HEK293 (cell line): ENCODE results near the gene AMPD2.

ENCODE experiments used
- CTCF ChIA-PET: fragments of 350-600 bp; formaldehyde crosslinking; extraction: SDS; loops from one replicate; lab custom pipeline; 2021; ENCODE audit warnings: antibody characterized with exemption; lab: Yijun Ruan, JAX
- POLR2A ChIA-PET: fragments of 300-600 bp; formaldehyde crosslinking; extraction: SDS; loops from one replicate; lab custom pipeline; 2020; ENCODE audit warnings: antibody characterized with exemption, inconsistent platforms; lab: Yijun Ruan, JAX
- H3K27ac ChIP-seq: fragments of 200-500 bp; sonication (Bioruptor generic); 2 replicates; pipeline ENCODE4 v1.5.1; 2014; ENCODE audit warnings: low read depth, low read length, control low read depth, inconsistent platforms; ENCODE audit errors: extremely low read depth
- H3K36me3 ChIP-seq, 2 experiments: fragments of 200-500 bp in 1 of 2; sonication (Bioruptor generic) in 1 of 2; 1 replicate in 1 of 2; 2 replicates in 1 of 2; pipeline ENCODE4 v1.5.1; 2014 to 2017; ENCODE audit warnings: inconsistent platforms in 2 of 2, low read length in 2 of 2; ENCODE audit not compliant: control insufficient read depth in 2 of 2, insufficient read depth in 1 of 2
- H3K4me1 ChIP-seq: fragments of 200-500 bp; sonication (Bioruptor generic); 2 replicates; pipeline ENCODE4 v1.5.1; 2014; ENCODE audit warnings: mild to moderate bottlenecking, low read length, inconsistent platforms; ENCODE audit not compliant: control insufficient read depth, insufficient read depth
- H3K4me3 ChIP-seq: 2 replicates; pipeline ENCODE4 v1.5.1; 2011; ENCODE audit warnings: low read depth, mild to moderate bottlenecking, control low read depth, low read length, moderate library complexity
- H3K9me3 ChIP-seq: fragments of 200-500 bp; sonication (Bioruptor generic); 2 replicates; pipeline ENCODE4 v1.5.1; 2014; ENCODE audit warnings: low read depth, low read length, inconsistent platforms; ENCODE audit not compliant: control insufficient read depth, insufficient read depth
- CTCF ChIP-seq: fragments of 450-650 bp; formaldehyde crosslinking; IDR thresholded peaks from 2 replicates; pipeline ENCODE4 v1.5.1; 2016; ENCODE audit warnings: missing biosample characterization, missing genetic modification characterization
- GLIS1 ChIP-seq: fragments of 450-650 bp; formaldehyde crosslinking; IDR thresholded peaks from 2 replicates; pipeline ENCODE4 v1.5.1; 2016; ENCODE audit warnings: missing biosample characterization, missing genetic modification characterization
- IKZF3 ChIP-seq: fragments of 450-650 bp; IDR thresholded peaks from 2 replicates; pipeline ENCODE4 v1.5.0; 2018; ENCODE audit warnings: missing biosample characterization, mild to moderate bottlenecking, missing genetic modification characterization, moderate library complexity
- OSR2 ChIP-seq: fragments of 450-650 bp; formaldehyde crosslinking; IDR thresholded peaks from 2 replicates; pipeline ENCODE4 v1.5.1; 2016; ENCODE audit warnings: missing biosample characterization, missing genetic modification characterization
- SETDB1 ChIP-seq: IDR thresholded peaks from one replicate; pipeline ENCODE4 v1.6.1; 2017; ENCODE audit warnings: mild to moderate bottlenecking, low read length, moderate library complexity, mixed read lengths; ENCODE audit not compliant: insufficient read length
- SP7 ChIP-seq: fragments of 450-650 bp; formaldehyde crosslinking; IDR thresholded peaks from 2 replicates; pipeline ENCODE4 v1.5.1; 2016; ENCODE audit warnings: missing biosample characterization, missing genetic modification characterization
- WT1 ChIP-seq: fragments of 450-650 bp; formaldehyde crosslinking; IDR thresholded peaks from 2 replicates; pipeline ENCODE4 v1.5.1; 2016; ENCODE audit warnings: missing biosample characterization, missing genetic modification characterization
- YY1 ChIP-seq: fragments of 450-650 bp; formaldehyde crosslinking; IDR thresholded peaks from 2 replicates; pipeline ENCODE4 v1.5.1; 2018; ENCODE audit warnings: missing biosample characterization, missing genetic modification characterization
- ZBTB17 ChIP-seq: fragments of 450-650 bp; formaldehyde crosslinking; IDR thresholded peaks from 2 replicates; pipeline ENCODE4 v1.5.1; 2016; ENCODE audit warnings: missing biosample characterization, missing genetic modification characterization
- ZBTB26 ChIP-seq: fragments of 450-650 bp; formaldehyde crosslinking; optimal IDR thresholded peaks from 2 replicates; pipeline ENCODE3; 2016; ENCODE audit warnings: missing biosample characterization, mild to moderate bottlenecking, missing genetic modification characterization
- ZBTB44 ChIP-seq: fragments of 450-650 bp; IDR thresholded peaks from 2 replicates; pipeline ENCODE4 v1.5.1; 2018; ENCODE audit warnings: missing biosample characterization, mild to moderate bottlenecking, missing genetic modification characterization
- ZIC2 ChIP-seq: fragments of 450-650 bp; formaldehyde crosslinking; IDR thresholded peaks from 2 replicates; pipeline ENCODE4 v1.5.1; 2016; ENCODE audit warnings: missing biosample characterization, missing genetic modification characterization
- ZNF10 ChIP-seq: fragments of 450-650 bp; formaldehyde crosslinking; IDR thresholded peaks from 2 replicates; pipeline ENCODE4 v1.5.1; 2017; ENCODE audit warnings: missing biosample characterization, missing genetic modification characterization
- ZNF155 ChIP-seq: fragments of 450-650 bp; formaldehyde crosslinking; IDR thresholded peaks from 2 replicates; pipeline ENCODE4 v1.5.1; 2016; ENCODE audit warnings: missing biosample characterization, missing genetic modification characterization
- ZNF223 ChIP-seq: fragments of 450-650 bp; formaldehyde crosslinking; IDR thresholded peaks from 2 replicates; pipeline ENCODE4 v1.5.1; 2016; ENCODE audit warnings: missing biosample characterization, missing genetic modification characterization
- ZNF280C ChIP-seq: fragments of 450-650 bp; formaldehyde crosslinking; IDR thresholded peaks from 2 replicates; pipeline ENCODE4 v1.5.1; 2016; ENCODE audit warnings: missing biosample characterization, missing genetic modification characterization
- ZNF292 ChIP-seq: fragments of 450-650 bp; formaldehyde crosslinking; IDR thresholded peaks from 2 replicates; pipeline ENCODE4 v1.5.1; 2016; ENCODE audit warnings: low read depth, missing biosample characterization, missing genetic modification characterization, borderline replicate concordance
- ZNF341 ChIP-seq: fragments of 450-650 bp; formaldehyde crosslinking; IDR thresholded peaks from 2 replicates; pipeline ENCODE4; 2016; ENCODE audit warnings: low read depth, missing biosample characterization, missing genetic modification characterization
- ZNF394 ChIP-seq: fragments of 450-650 bp; formaldehyde crosslinking; IDR thresholded peaks from 2 replicates; pipeline ENCODE4 v1.5.1; 2016; ENCODE audit warnings: missing biosample characterization, missing genetic modification characterization, mild to moderate bottlenecking, moderate library complexity, borderline replicate concordance
- ZNF398 ChIP-seq: fragments of 450-650 bp; formaldehyde crosslinking; IDR thresholded peaks from 2 replicates; pipeline ENCODE4 v1.5.1; 2017; ENCODE audit warnings: missing biosample characterization, missing genetic modification characterization
- ZNF416 ChIP-seq: fragments of 450-650 bp; formaldehyde crosslinking; IDR thresholded peaks from 2 replicates; pipeline ENCODE4 v1.5.1; 2016; ENCODE audit warnings: missing biosample characterization, missing genetic modification characterization
- ZNF423 ChIP-seq: fragments of 450-650 bp; formaldehyde crosslinking; IDR thresholded peaks from 2 replicates; pipeline ENCODE4 v1.5.1; 2016; ENCODE audit warnings: missing biosample characterization, missing genetic modification characterization
- ZNF571 ChIP-seq: fragments of 450-650 bp; formaldehyde crosslinking; IDR thresholded peaks from 2 replicates; pipeline ENCODE4 v1.5.0; 2017; ENCODE audit warnings: missing biosample characterization, missing genetic modification characterization
- ZNF600 ChIP-seq: fragments of 450-650 bp; formaldehyde crosslinking; IDR thresholded peaks from 2 replicates; pipeline ENCODE4 v1.5.1; 2016; ENCODE audit warnings: missing biosample characterization, missing genetic modification characterization
- ZNF664 ChIP-seq: fragments of 450-650 bp; formaldehyde crosslinking; IDR thresholded peaks from 2 replicates; pipeline ENCODE4 v1.5.1; 2016; ENCODE audit warnings: missing biosample characterization, missing genetic modification characterization
- ZNF768 ChIP-seq: fragments of 450-650 bp; formaldehyde crosslinking; IDR thresholded peaks from 2 replicates; pipeline ENCODE4 v1.5.1; 2018; ENCODE audit warnings: missing biosample characterization, mild to moderate bottlenecking, missing genetic modification characterization
- ZSCAN30 ChIP-seq: fragments of 450-650 bp; IDR thresholded peaks from 2 replicates; pipeline ENCODE4 v1.5.1; 2018; ENCODE audit warnings: missing biosample characterization, mild to moderate bottlenecking, missing genetic modification characterization, moderate library complexity

AMPD2 gene

GRCh38 chr1:109632671-109633346, 13.2 kb downstream of the AMPD2 start:
- no peaks in the 10 kb centered on the region for H3K4me1 ChIP-seq
- H3K4me3 ChIP-seq: no peak overlapping the region
- POLR2A ChIA-PET: interaction anchor here (1.3 kb wide), 1 partner anchor 9 kb away, joined by 4 read pairs; no protein-coding TSS in a partner anchor
- H3K36me3 ChIP-seq: peaks cover 2 to 42% of the 10 kb centered on the region in 2 experiments; a peak in 2 of 3 replicates
- H3K9me3 ChIP-seq: no peaks in the 10 kb centered on the region
- H3K27ac ChIP-seq: no peak overlapping the region
- peak; percentile 69; the same call in 1 of the 2 replicates for TF ChIP-seq ZNF600
- TF ChIP-seq ZNF398 (tag by site-specific recombination): peak; percentile 62; the same call in 1 of the 2 replicates
- TF ChIP-seq ZNF223 (tag by site-specific recombination): no peak
- peak; percentile 70 for TF ChIP-seq SP7 (tag by site-specific recombination)
- no peak for TF ChIP-seq YY1 (tag by site-specific recombination)
- peak; percentile 77 for TF ChIP-seq OSR2 (tag by site-specific recombination)
- no peak for TF ChIP-seq ZNF292
- TF ChIP-seq SETDB1: no peak
- 0 out of 2 replicates have a peak, but pooled peaks have one; percentile 62 for TF ChIP-seq ZBTB17 (tag by site-specific recombination)
- peak; percentile 66 for TF ChIP-seq ZNF341 (tag by site-specific recombination)
- TF ChIP-seq WT1 (tag by site-specific recombination): peak; percentile 67
- TF ChIP-seq ZSCAN30 (tag by site-specific recombination): peak; percentile 82
- peak; percentile 23; the same call in 1 of the 2 replicates for TF ChIP-seq ZNF664 (tag by site-specific recombination)
- TF ChIP-seq ZNF423 (tag by site-specific recombination): peak; percentile 74; the same call in 1 of the 2 replicates
- TF ChIP-seq ZNF571 (tag by site-specific recombination): no peak
- peak; percentile 68; the same call in 1 of the 2 replicates for TF ChIP-seq ZNF394 (tag by site-specific recombination)
- TF ChIP-seq GLIS1 (tag by site-specific recombination): peak; percentile 36; the same call in 1 of the 2 replicates
- TF ChIP-seq ZBTB26 (tag by site-specific recombination): no peak
- TF ChIP-seq ZNF10 (tag by site-specific recombination): no peak
- peak; percentile 47; the same call in 1 of the 2 replicates for TF ChIP-seq IKZF3 (tag by site-specific recombination)
- peak; percentile 82 for TF ChIP-seq ZIC2 (tag by site-specific recombination)
- CTCF ChIA-PET: interaction anchor here (0.5 to 5.8 kb wide), 3 partner anchors 57 to 141 kb away, joined by 3 to 63 read pairs (median 3); no protein-coding TSS in a partner anchor

GRCh38 chr1:109634292-109634691, 14.7 kb downstream of the AMPD2 start:
- Histone ChIP-seq H3K4me3 (no peak overlapping the region), H3K36me3 (peaks cover 0 to 27% of the 10 kb centered on the region in 2 experiments; a peak in 1 of 3 replicates), H3K4me1 (no peaks in the 10 kb centered on the region), H3K27ac (no peak overlapping the region), H3K9me3 (no peaks in the 10 kb centered on the region)
- POLR2A ChIA-PET: interaction anchor here (1.2 kb wide), 1 partner anchor 86 kb away, joined by 4 read pairs; the partner anchor contains the start of gene GNAI3
- CTCF ChIA-PET: interaction anchor here (0.6 to 11.3 kb wide), 8 partner anchors 9 to 427 kb away, joined by 3 to 345 read pairs (median 4); no protein-coding TSS in a partner anchor
- TF ChIP-seq ZNF768 (tag by site-specific recombination): 0 out of 2 replicates have a peak, but pooled peaks have one; percentile 29
- no peak for TF ChIP-seq ZBTB44 (tag by site-specific recombination)
- no peak for TF ChIP-seq ZNF416
- TF ChIP-seq ZNF155 (tag by site-specific recombination): no peak
- no peak for TF ChIP-seq ZNF280C (tag by site-specific recombination)
- no peak for TF ChIP-seq CTCF
